Measurements from ENCODE around the gene SEMA5A.

SEMA5A gene

GRCh38 chr5:9090381-9091026 lies 455.4 kb downstream of the SEMA5A start:
- no peak for DNase-seq

- no peak for DNase-seq
Observed at GRCh38 chr5:9089893-9090292, 456.0 kb downstream of the SEMA5A start.

- DNase-seq = no peak
Observed at GRCh38 chr5:9082996-9083395, 462.9 kb downstream of the SEMA5A start.

GRCh38 chr5:9072701-9073100 lies 473.2 kb downstream of the SEMA5A start:
- DNase-seq = no peak

- DNase-seq = no peak
Observed at GRCh38 chr5:9071524-9071923, 474.4 kb downstream of the SEMA5A start.

- no peak for DNase-seq
Observed at GRCh38 chr5:9071074-9071473, 474.8 kb downstream of the SEMA5A start.

- no peak for DNase-seq
Observed at GRCh38 chr5:9069650-9070049, 476.2 kb downstream of the SEMA5A start.

- no peak for DNase-seq
Observed at GRCh38 chr5:9067154-9067553, 478.7 kb downstream of the SEMA5A start.

- no peak for DNase-seq
Observed at GRCh38 chr5:9066349-9066748, 479.5 kb downstream of the SEMA5A start.

GRCh38 chr5:9063615-9064245 lies 482.1 kb downstream of the SEMA5A start:
- no peak for DNase-seq

- no peak for DNase-seq
Observed at GRCh38 chr5:9062873-9063272, 483.0 kb downstream of the SEMA5A start.

GRCh38 chr5:9059920-9060691 lies 485.8 kb downstream of the SEMA5A start:
- DNase-seq = no peak

- DNase-seq = no peak
Observed at GRCh38 chr5:9058666-9059065, 487.2 kb downstream of the SEMA5A start.

GRCh38 chr5:9058161-9058560 lies 487.7 kb downstream of the SEMA5A start:
- no peak for DNase-seq

GRCh38 chr5:9057406-9058000 lies 488.4 kb downstream of the SEMA5A start:
- no peak for DNase-seq

- DNase-seq = no peak
Observed at GRCh38 chr5:9056046-9056445, 489.8 kb downstream of the SEMA5A start.

GRCh38 chr5:9054821-9055589 lies 490.9 kb downstream of the SEMA5A start:
- no peak for DNase-seq

- DNase-seq = no peak
Observed at GRCh38 chr5:9054322-9054721, 491.6 kb downstream of the SEMA5A start.

GRCh38 chr5:9052421-9052820 lies 493.5 kb downstream of the SEMA5A start:
- DNase-seq = no peak

- no peak for DNase-seq
Observed at GRCh38 chr5:9051779-9052178, 494.1 kb downstream of the SEMA5A start.

- DNase-seq = no peak
Observed at GRCh38 chr5:9047932-9048331, 497.9 kb downstream of the SEMA5A start.

- DNase-seq = no peak
Observed at GRCh38 chr5:9046756-9047481, 499.0 kb downstream of the SEMA5A start.

All from bone marrow (tissue), 2 donors.